ENCODE data around the gene ZNRD2.
A peak's percentile ranks its signal among the peaks of the same experiment; 100 is the strongest.
"Not testable (repeated sequence)": the region's sequence is repeated elsewhere in the genome, so short reads cannot be mapped to it uniquely, and the experiment has no call there.

Gene ZNRD2

GRCh38 chr11:65569973-65570918 lies at the start of gene ZNRD2:
ZNRD2 (plus strand) TSS chr11:65570477; CDS start chr11:65570492, 15 bp downstream.
- peak; percentile 99 for DNase-seq

- peak; percentile 43 for DNase-seq
Measured at GRCh38 chr11:65521777-65522521, 48.3 kb upstream of the ZNRD2 start.

DNA sequence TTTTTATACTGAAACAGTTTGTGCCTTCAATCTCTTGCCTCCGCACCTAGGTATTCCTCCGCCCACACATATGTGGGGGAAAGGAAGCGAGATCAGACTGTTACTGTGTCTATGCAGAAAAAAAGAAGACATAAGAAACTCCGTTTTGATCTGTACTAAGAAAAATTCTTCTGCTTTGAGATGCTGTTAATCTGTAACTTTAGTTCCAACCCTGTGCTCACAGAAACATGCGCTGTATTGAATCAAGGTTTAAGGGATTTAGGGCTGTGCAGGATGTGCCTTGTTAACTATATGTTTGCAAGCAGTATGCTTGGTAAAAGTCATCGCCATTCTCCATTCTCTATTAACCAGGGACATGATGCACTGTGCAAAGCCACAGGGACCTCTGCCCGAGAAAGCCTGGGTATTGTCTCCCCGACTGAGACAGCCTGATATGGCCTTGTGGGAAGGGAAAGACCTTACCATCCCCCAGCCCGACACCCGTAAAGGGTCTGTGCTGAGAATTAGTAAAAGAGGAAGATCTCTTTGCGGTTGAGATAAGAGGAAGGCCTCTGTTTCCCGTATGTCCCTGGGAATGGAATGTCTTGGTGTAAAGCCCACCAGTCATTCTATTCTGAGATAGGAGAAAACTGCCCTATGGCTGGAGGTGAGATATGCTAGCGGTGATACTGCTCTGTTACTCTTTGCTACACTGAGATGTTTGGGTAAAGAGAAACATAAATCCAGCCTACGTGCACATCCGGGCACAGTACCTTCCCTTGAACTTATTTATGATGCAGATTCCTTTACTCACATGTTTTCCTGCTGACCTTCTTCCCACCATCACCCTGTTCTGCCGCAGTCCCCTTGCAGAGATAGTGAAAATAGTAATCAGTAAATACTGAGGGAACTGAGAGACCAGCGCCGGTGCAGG lies 47.3 kb upstream of the ZNRD2 start:
- peak; percentile 52 for DNase-seq

GRCh38 chr11:65523631-65523968 lies 46.7 kb upstream of the ZNRD2 start:
- not testable (repeated sequence) for DNase-seq

DNA sequence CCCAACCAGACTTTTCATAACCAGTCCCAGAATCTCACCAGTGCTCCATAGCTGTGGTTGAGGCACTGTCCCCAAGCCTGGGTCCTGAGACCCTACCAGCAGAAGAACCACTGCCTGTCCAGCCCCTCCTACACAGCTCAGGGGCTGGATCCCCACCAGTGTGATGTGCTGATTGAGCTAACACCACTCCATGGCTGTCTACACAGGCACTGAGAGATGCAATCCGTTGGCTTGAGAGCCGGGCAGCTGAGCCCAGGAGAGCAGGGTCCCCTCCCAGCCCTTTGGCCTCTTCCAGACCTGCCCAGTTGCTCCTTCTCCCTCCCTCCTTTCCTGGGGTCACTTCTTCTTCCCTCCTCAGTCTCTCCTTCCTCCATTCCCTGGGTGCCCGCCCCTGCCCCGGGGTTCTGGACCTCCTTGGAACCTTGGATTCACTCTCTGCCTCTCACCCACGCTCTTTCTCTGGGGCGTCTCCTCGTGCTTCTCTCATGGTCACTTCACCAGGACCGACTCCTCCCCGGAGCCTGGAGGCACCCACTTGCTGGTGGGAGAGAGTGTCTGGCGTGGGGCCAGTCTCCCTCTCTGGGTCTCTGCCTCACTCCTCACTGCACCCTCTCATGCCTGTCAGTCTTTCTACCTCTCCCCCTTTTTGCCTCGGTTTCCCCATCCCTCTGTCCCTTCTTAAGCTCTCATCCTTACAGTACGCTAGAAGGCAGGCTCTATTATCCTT lies 46.1 kb upstream of the ZNRD2 start:
- no peak for DNase-seq

- peak; percentile 80 for DNase-seq
Measured at GRCh38 chr11:65524741-65525545, 45.3 kb upstream of the ZNRD2 start, which contains the start of gene SCYL1. SCYL1 (plus strand) TSS chr11:65525083; CDS start chr11:65525154, 71 bp downstream.

DNA sequence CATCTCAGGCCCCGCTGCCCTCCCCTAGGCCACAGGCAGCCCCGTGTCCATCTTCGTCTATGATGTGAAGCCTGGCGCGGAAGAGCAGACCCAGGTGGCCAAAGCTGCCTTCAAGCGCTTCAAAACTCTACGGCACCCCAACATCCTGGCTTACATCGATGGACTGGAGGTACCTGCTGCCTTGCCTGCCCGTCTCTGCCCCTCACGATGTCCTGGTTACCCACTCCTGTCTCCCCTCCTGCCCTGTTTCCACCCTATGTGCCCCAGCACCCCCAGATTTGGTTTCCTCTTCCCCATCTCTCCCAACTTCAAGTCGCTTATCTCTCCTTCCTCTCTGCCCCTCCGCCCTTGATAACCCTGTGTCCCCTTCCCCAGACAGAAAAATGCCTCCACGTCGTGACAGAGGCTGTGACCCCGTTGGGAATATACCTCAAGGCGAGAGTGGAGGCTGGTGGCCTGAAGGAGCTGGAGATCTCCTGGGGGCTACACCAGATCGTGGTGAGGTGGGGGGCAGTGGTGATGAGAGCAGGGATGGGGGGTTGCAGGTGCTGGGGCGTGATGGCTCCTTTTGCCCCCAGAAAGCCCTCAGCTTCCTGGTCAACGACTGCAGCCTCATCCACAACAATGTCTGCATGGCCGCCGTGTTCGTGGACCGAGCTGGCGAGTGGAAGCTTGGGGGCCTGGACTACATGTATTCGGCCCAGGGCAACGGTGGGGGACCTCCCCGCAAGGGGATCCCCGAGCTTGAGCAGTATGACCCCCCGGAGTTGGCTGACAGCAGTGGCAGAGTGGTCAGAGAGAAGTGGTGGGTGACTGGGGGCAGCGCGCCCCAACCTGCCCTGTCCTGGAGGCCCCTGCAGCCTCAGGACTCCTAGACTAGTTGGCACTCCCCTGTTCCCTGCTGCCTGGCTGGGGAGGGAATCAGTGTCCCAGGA lies 44.5 kb upstream of the ZNRD2 start:
- no peak for DNase-seq

GRCh38 chr11:65526744-65527143 lies 43.5 kb upstream of the ZNRD2 start:
- DNase-seq, result no peak

GRCh38 chr11:65528819-65529350 lies 41.4 kb upstream of the ZNRD2 start:
- no peak for DNase-seq

DNA sequence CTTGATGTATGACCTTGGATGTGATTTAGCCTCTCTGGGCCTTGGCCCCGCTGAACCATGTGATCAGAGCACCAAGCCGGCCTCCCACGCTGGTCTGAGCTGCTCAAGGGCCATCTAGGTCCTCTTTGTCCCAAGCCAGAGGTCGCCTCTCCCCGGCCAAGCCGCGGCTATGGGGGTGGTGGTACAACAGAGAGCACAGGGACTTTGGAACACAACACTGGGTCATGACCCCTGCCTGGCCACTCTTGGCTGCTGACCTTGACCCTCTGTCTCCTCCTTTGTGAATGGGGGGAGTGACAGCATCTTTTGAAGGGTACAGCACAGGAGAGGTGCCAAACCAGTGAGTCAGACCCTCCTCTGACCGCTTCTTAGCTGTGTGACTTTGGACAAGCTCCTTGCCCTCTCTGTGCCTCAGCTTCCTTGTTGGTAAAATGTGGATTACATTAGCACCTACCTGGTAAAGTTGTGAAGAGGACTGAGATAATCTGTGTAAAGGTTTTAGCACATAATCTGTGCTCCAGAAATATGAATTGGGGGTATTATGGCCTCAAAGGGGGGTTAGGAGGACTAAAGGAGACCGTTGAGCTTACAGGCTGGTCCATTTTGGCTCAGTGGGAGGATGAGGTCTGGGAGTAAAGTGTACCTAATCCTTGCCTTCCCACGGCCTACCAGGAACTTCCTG lies 40.7 kb upstream of the ZNRD2 start:
- no peak for DNase-seq

GRCh38 chr11:65530157-65530496 lies 40.1 kb upstream of the ZNRD2 start:
- DNase-seq, result no peak

DNA sequence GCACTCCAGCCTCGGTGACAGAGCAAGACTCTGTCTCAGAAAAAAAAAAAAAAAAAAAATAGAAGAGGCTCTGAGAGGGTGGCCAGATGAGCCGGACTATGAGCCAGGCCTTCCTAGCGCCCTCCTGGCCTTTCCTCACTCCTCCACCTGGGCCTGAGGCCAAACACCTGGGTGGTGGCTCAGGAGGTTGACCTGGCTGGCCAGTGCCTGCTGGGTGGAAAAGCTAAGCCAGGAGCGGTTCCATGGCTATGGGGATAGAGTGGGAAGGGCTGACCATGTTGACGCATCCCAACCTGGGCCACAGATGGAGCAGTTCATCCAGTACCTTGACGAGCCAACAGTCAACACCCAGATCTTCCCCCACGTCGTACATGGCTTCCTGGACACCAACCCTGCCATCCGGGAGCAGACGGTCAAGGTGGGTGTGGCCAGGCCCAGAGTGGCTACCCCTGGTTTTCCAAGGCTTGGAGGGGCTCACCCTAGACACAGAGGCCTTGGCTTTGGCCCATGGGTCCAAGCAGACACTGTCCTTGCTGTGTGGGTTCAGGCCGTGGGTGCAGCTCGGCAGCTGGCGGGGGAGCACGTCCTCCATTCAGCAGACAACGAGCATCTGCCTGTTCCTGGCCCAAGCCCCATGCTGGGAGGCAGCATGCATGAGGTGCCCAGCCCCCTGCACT lies 37.8 kb upstream of the ZNRD2 start:
- DNase-seq, result no peak

DNA sequence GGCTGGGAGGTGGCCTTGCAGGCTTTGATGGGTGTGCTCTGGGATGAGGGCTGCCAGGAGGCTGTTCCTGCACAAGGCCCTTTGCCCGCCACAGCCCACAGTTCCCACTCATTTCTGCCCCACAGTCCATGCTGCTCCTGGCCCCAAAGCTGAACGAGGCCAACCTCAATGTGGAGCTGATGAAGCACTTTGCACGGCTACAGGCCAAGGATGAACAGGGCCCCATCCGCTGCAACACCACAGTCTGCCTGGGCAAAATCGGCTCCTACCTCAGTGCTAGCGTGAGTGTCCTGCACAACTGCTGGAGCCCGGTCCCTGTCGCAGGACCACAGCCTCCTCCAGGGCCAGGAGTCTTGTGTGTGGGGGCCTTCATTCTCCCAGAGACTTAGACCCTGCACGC lies 35.2 kb upstream of the ZNRD2 start:
- DNase-seq, result no peak

DNA sequence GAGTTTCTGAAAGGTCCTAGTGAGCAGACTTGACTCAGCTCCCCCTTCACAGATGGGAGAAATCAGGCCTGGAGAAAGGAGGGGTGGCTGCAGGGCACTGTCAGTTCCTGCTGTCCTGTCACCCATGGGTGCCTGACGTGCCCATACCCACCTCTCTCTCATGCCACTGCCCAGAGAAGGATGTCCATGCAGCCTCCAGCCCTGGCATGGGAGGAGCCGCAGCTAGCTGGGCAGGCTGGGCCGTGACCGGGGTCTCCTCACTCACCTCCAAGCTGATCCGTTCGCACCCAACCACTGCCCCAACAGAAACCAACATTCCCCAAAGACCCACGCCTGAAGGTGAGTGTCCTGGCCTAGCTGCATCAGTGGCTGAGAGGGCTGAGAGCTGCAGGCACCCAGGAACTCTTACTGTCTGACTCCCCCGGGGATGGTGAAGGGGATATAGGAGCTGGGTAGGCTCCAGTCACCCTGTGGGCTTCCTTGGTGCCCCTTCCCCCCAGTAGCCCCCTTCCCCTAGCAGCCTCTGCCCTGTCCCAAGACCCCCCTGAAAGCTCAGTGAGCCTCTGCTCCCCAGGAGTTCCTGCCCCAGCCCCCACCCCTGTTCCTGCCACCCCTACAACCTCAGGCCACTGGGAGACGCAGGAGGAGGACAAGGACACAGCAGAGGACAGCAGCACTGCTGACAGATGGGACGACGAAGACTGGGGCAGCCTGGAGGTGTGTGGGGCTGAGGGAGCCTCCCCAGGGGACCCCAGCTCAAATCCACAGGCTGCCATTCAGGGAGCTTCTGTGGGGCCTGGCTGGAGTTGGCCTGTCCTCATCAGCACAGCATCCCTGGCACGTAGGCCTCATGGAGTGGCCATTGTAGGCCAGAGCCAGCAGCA lies 33.6 kb upstream of the ZNRD2 start:
- no peak for DNase-seq

DNA sequence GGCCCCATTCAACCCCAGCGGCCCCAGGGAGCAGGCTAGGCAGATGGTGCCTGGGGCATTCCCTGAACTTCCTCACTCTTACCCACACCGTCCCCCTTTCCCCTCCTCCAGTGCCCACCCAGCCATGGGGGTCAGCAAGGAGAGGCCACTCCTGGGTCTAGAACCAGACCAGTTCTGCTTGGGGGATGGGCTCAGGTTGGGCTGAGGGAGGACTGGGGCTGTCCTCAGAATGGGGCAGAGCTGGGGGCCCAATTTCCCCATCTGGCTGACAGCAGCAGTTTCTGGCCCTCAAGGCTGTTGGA lies 33.0 kb upstream of the ZNRD2 start:
- DNase-seq, result no peak

- DNase-seq, result no peak
Measured at GRCh38 chr11:65537620-65538231, 32.6 kb upstream of the ZNRD2 start.

GRCh38 chr11:65538232-65538914 lies 31.9 kb upstream of the ZNRD2 start:
- no peak for DNase-seq

All from CD4-positive, alpha-beta T cell treated with Interleukin-15 for 1 hour (primary cell).